Vagina (tissue), 2 donors: Measurements from ENCODE around the gene CORIN. TPM values are rescaled to one million over a fixed set of nuclear protein-coding genes. Genes with fewer than 3 reads are reported as not detected.

Experiments
- DNase-seq, 2 donors: peaks; one replicate each; pipeline ENCODE4 v3.0.0-alpha.2; 2017; ENCODE audit errors: extremely low spot score in 2 of 2
- H3K27ac ChIP-seq: fragments of 200-600 bp; sonication (generic); one replicate; pipeline ENCODE4 v1.5.1; 2019
- H3K27me3 ChIP-seq: fragments of 200-600 bp; sonication (generic); one replicate; pipeline ENCODE4 v1.5.1; 2019
- H3K36me3 ChIP-seq, 2 donors: fragments of 200-600 bp; sonication (generic); one replicate each; pipeline ENCODE4 v1.5.1; 2017 to 2019
- H3K4me1 ChIP-seq: fragments of 200-600 bp; sonication (generic); one replicate; pipeline ENCODE4 v1.5.1; 2019
- H3K4me3 ChIP-seq, 2 donors: fragments of 200-600 bp; sonication (generic); 1 replicate in 1 of 2; 2 replicates in 1 of 2; pipeline ENCODE4 v1.5.1; 2016 to 2019
- H3K9me3 ChIP-seq: fragments of 200-600 bp; sonication (generic); one replicate; pipeline ENCODE4 v1.5.1; 2019
- POLR2A ChIP-seq, 2 donors: fragments of 450-650 bp; IDR thresholded peaks; one replicate each; pipeline ENCODE4 v1.6.1; 2017; ENCODE audit warnings: antibody characterized with exemption in 2 of 2, mild to moderate bottlenecking in 2 of 2, moderate library complexity in 2 of 2
- POLR2AphosphoS5 ChIP-seq, 2 donors: sonication (generic); formaldehyde crosslinking; IDR thresholded peaks; one replicate each; pipeline ENCODE4 v1.9.0; 2017; ENCODE audit warnings: antibody characterized with exemption in 2 of 2, mild to moderate bottlenecking in 2 of 2, low read depth in 1 of 2; ENCODE audit not compliant: insufficient read depth in 1 of 2
- intact Hi-C: fragments of 100-400 bp; cut with DNase I; formaldehyde crosslinking; loops from one replicate; pipeline ENCODE4 v1.15.1; 2023
- total RNA-seq: library from RNA; depleted of rRNA; stranded (reverse); fragments of >200 nt; gene quantifications from one replicate; pipeline ENCODE4 v1.2.3, GENCODE V29; 2016
- TF ChIP-seq, protein P1 (sequence below), 3 experiments: fragments of 450-650 bp in 2 of 3; fragments of 200-600 bp in 1 of 3; sonication (generic) in 1 of 3; IDR thresholded peaks; one replicate each; pipeline ENCODE4 v1.5.1; 2017 to 2019; ENCODE audit warnings: antibody characterized with exemption in 3 of 3, mild to moderate bottlenecking in 2 of 3, moderate library complexity in 2 of 3

The CORIN gene
- total RNA-seq, 1 donor from 2014 or later, result 5.4 TPM

DNA sequence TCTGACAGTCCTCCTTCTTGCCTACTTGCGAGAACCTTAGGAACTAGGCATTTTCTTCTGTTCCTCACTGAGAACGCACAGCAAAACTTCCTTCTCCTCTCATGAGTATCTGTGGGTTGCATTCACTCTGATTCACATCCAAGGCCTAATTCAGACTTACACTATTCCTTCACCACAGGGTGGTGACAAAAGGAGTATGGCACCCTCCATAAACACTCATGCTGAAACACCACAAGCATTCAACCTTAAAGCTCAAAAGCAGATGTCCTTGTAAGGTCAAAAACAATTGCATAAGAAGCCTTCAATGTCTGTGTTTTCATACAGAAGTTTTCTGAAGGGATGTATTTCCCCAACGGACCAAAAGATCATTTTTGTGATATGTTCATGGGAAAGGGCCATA lies 147.3 kb downstream of the CORIN start:
- no peak for TF ChIP-seq POLR2A (IDR thresholded peaks at IDR 0.05)
- TF ChIP-seq, protein P1, sequence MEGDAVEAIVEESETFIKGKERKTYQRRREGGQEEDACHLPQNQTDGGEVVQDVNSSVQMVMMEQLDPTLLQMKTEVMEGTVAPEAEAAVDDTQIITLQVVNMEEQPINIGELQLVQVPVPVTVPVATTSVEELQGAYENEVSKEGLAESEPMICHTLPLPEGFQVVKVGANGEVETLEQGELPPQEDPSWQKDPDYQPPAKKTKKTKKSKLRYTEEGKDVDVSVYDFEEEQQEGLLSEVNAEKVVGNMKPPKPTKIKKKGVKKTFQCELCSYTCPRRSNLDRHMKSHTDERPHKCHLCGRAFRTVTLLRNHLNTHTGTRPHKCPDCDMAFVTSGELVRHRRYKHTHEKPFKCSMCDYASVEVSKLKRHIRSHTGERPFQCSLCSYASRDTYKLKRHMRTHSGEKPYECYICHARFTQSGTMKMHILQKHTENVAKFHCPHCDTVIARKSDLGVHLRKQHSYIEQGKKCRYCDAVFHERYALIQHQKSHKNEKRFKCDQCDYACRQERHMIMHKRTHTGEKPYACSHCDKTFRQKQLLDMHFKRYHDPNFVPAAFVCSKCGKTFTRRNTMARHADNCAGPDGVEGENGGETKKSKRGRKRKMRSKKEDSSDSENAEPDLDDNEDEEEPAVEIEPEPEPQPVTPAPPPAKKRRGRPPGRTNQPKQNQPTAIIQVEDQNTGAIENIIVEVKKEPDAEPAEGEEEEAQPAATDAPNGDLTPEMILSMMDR (IDR thresholded peaks at IDR 0.05), result no peak
- TF ChIP-seq POLR2AphosphoS5 (IDR thresholded peaks at IDR 0.05; ENCODE audit: insufficient read depth in 1 of 2, low read depth in 1 of 2), result no peak
- Histone ChIP-seq H3K4me1 (no peaks in the 10 kb centered on the region), H3K36me3 (no peaks in the 10 kb centered on the region), H3K27ac (no peak overlapping the region), H3K27me3 (no peaks in the 10 kb centered on the region), H3K4me3 (no peak overlapping the region), H3K9me3 (no peaks in the 10 kb centered on the region)
- no peak for DNase-seq
- intact Hi-C loops, result no loop called here

DNA sequence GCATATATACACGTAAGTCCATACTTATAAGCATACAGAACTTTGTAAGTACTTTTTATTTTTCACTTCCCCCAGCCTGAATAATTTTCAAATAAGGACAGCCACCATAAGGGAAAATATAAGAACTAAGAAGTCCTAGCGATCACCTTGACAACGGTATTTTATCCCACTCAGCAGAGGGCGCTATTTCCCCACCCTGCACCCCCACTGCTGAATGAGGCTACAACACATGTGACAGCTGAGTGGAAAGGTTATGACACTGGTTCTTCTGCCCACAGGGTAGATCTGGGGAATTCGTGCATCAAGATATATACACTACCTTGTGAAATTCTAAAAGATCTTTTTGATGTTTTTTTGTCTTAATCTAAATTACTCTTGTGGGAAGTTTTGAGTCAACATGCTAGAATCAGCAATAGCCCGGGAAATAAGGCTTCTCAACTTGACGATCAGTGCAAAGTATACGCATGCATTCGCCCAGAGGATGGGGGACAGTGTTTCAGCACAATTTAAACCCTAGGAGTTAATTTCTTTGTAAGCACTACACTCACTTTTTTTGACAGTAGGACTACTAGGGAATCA lies 151.5 kb downstream of the CORIN start:
- no peak for DNase-seq
- H3K9me3 ChIP-seq, result no peaks in the 10 kb centered on the region
- H3K36me3 ChIP-seq, result no peaks in the 10 kb centered on the region
- no peaks in the 10 kb centered on the region for H3K4me1 ChIP-seq
- intact Hi-C loops, result no loop called here
- no peak overlapping the region for H3K27ac ChIP-seq
- no peak overlapping the region for H3K4me3 ChIP-seq
- TF ChIP-seq, protein P1 (IDR thresholded peaks at IDR 0.05), result peak in 1 of 3 experiments; percentile 51
- no peak for TF ChIP-seq POLR2A (IDR thresholded peaks at IDR 0.05)
- H3K27me3 ChIP-seq, result no peaks in the 10 kb centered on the region

DNA sequence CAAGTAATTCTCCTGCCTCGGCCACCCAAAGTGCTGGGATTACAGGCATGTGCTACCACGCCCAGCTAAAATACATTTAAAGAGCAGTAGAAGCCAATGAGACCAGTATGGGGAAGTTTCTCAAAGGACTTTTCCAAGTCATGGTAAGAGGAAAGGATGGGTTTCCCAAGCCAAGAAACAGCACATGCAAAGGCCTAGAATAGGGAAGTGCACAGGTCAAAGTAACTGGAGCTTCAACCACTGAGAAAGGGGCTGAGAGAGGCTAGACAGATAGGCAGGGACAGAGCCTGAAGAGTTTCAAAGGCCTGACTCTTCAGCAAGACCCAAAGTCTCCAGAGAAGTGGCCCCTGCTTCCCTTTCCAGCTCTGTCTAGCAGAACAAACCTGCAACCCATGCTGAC lies 162.1 kb downstream of the CORIN start:
- intact Hi-C loops, result no loop called here
- H3K27ac ChIP-seq, result no peak overlapping the region
- DNase-seq, result no peak
- TF ChIP-seq POLR2AphosphoS5 (IDR thresholded peaks at IDR 0.05; ENCODE audit: insufficient read depth in 1 of 2, low read depth in 1 of 2), result no peak
- no peak for TF ChIP-seq POLR2A (IDR thresholded peaks at IDR 0.05)
- TF ChIP-seq, protein P1 (IDR thresholded peaks at IDR 0.05), result no peak
- H3K36me3 ChIP-seq, result no peaks in the 10 kb centered on the region
- H3K27me3 ChIP-seq, result no peaks in the 10 kb centered on the region
- H3K4me1 ChIP-seq, result no peaks in the 10 kb centered on the region
- no peak overlapping the region for H3K4me3 ChIP-seq
- H3K9me3 ChIP-seq, result no peaks in the 10 kb centered on the region

DNA sequence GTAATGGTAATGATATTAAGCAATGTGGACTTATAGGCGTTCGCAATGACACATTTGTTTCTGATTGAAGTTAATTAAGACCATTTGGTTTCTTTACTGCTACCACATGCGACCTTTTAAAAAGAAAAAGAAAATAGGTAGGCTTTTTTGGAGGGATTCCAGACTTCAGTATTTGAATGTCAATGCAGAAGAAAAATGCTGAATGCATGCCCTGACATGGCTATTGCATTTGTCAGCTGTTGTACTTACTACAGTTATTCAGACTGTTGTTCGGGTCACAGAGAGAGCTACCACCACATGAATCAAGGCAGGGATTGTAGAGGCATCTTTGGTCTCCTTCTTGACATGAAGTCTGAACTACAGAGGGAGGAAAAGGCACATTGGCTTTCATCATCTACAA lies 163.7 kb downstream of the CORIN start:
- Histone ChIP-seq H3K27ac (no peak overlapping the region), H3K4me3 (no peak overlapping the region), H3K9me3 (no peaks in the 10 kb centered on the region), H3K27me3 (no peaks in the 10 kb centered on the region), H3K4me1 (no peaks in the 10 kb centered on the region), H3K36me3 (no peaks in the 10 kb centered on the region)
- no peak for DNase-seq
- intact Hi-C loops, result no loop called here
- no peak for TF ChIP-seq POLR2A (IDR thresholded peaks at IDR 0.05)
- TF ChIP-seq POLR2AphosphoS5 (IDR thresholded peaks at IDR 0.05; ENCODE audit: insufficient read depth in 1 of 2, low read depth in 1 of 2), result no peak
- TF ChIP-seq, protein P1 (IDR thresholded peaks at IDR 0.05), result no peak

DNA sequence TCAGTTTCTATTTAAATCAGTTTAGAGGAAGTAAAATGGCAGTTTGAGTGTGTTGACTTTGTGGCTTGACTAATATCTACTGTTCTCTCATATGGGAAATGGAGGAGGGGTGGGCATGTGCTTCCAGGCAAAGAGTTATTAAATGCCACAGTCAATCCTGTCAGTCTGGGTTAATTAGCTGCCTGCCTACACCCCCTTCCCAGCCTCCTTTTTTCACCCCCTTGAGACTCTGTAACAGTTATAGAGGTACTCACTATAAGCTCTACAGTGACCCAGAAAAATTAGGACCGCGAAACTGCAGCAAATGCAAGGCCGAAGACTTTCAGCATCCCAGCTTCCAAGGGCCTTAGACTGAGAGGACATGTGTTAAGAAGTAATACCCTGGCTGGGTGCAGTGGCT lies 165.2 kb downstream of the CORIN start:
- H3K4me1 ChIP-seq, result no peaks in the 10 kb centered on the region
- intact Hi-C loops, result no loop called here
- DNase-seq, result no peak
- H3K36me3 ChIP-seq, result no peaks in the 10 kb centered on the region
- no peak for TF ChIP-seq POLR2A (IDR thresholded peaks at IDR 0.05)
- TF ChIP-seq, protein P1 (IDR thresholded peaks at IDR 0.05), result no peak
- no peak for TF ChIP-seq POLR2AphosphoS5 (IDR thresholded peaks at IDR 0.05; ENCODE audit: insufficient read depth in 1 of 2, low read depth in 1 of 2)
- no peak overlapping the region for H3K27ac ChIP-seq
- H3K9me3 ChIP-seq, result no peaks in the 10 kb centered on the region
- H3K27me3 ChIP-seq, result no peaks in the 10 kb centered on the region
- H3K4me3 ChIP-seq, result no peak overlapping the region
